Jurkat, Clone E6-1 (cell line): ENCODE data around the gene SLC41A2. TPM values are rescaled to one million over a fixed set of nuclear protein-coding genes. Genes with fewer than 3 reads are reported as not detected.
"Not testable (repeated sequence)": the region's sequence is repeated elsewhere in the genome, so short reads cannot be mapped to it uniquely, and the experiment has no call there.

Experiments used
- DNase-seq: peaks from one replicate; pipeline ENCODE4 v3.0.0-alpha.2; 2011; ENCODE audit warnings: low read depth, low spot score
- H3K4me3 ChIP-seq: 2 replicates; pipeline ENCODE4 v1.5.1; 2011; ENCODE audit warnings: mild to moderate bottlenecking, low read length, control low read depth, moderate library complexity
- polyA plus RNA-seq: library from polyadenylated mRNA; unstranded; fragments of >200 nt; gene quantifications from one replicate; pipeline ENCODE4 v1.2.1, GENCODE V29; 2012; ENCODE audit warnings: missing spikeins; ENCODE audit not compliant: insufficient read length, insufficient read depth

The SLC41A2 gene
- 1.7 TPM for polyA plus RNA-seq

GRCh38 chr12:104958001-104958804, at the start of gene SLC41A2:
SLC41A2 (minus strand) TSS chr12:104958290; CDS start chr12:104928527, 29,763 bp downstream.
- H3K4me3 ChIP-seq: peak within 1 kb of the TSS; percentile 71
- peak; percentile 32 for DNase-seq

- H3K4me3 ChIP-seq: no peak overlapping the region
- DNase-seq: no peak
Observed at GRCh38 chr12:105001476-105001875, 43.4 kb upstream of the SLC41A2 start.

- no peak overlapping the region for H3K4me3 ChIP-seq
- DNase-seq: no peak
Observed at GRCh38 chr12:104999347-104999685, 41.2 kb upstream of the SLC41A2 start.

GRCh38 chr12:104998423-104999346, 40.6 kb upstream of the SLC41A2 start:
- peak; percentile 80 for DNase-seq

GRCh38 chr12:104997541-104997940, 39.5 kb upstream of the SLC41A2 start:
- H3K4me3 ChIP-seq: no peak overlapping the region
- DNase-seq: no peak

More at GRCh38 chr12:104998423-104999346, 40.6 kb upstream of the SLC41A2 start:
- no peak overlapping the region for H3K4me3 ChIP-seq

GRCh38 chr12:104994336-104994735, 36.2 kb upstream of the SLC41A2 start:
- H3K4me3 ChIP-seq: no peak overlapping the region
- DNase-seq: no peak

GRCh38 chr12:104991565-104992128, 33.6 kb upstream of the SLC41A2 start:
- no peak for DNase-seq
- no peak overlapping the region for H3K4me3 ChIP-seq

- DNase-seq: no peak
- no peak overlapping the region for H3K4me3 ChIP-seq
Observed at GRCh38 chr12:104990950-104991349, 32.9 kb upstream of the SLC41A2 start.

- peak within 1 kb of the TSS; percentile 65 for H3K4me3 ChIP-seq
- peak; percentile 75 for DNase-seq
Observed at GRCh38 chr12:104986022-104986941, 28.2 kb upstream of the SLC41A2 start, which contains the start of gene NOPCHAP1. NOPCHAP1 (plus strand) TSS chr12:104986316; CDS start chr12:104986353, 37 bp downstream.

GRCh38 chr12:104985206-104985605, 27.1 kb upstream of the SLC41A2 start:
- no peak for DNase-seq
- no peak overlapping the region for H3K4me3 ChIP-seq

- not testable (repeated sequence) for DNase-seq, H3K4me3 ChIP-seq
Observed at GRCh38 chr12:104977688-104978087, 19.6 kb upstream of the SLC41A2 start.

- H3K4me3 ChIP-seq: no peak overlapping the region
- no peak for DNase-seq
Observed at GRCh38 chr12:104976703-104977102, 18.6 kb upstream of the SLC41A2 start.

GRCh38 chr12:104975587-104976343, 17.7 kb upstream of the SLC41A2 start:
- no peak for DNase-seq
- no peak overlapping the region for H3K4me3 ChIP-seq

GRCh38 chr12:104974626-104975290, 16.7 kb upstream of the SLC41A2 start:
- no peak for DNase-seq
- no peak overlapping the region for H3K4me3 ChIP-seq

- DNase-seq: no peak
- no peak overlapping the region for H3K4me3 ChIP-seq
Observed at GRCh38 chr12:104973250-104973649, 15.2 kb upstream of the SLC41A2 start.

- H3K4me3 ChIP-seq: no peak overlapping the region
- no peak for DNase-seq
Observed at GRCh38 chr12:104971306-104971705, 13.2 kb upstream of the SLC41A2 start.

GRCh38 chr12:104969343-104969742, 11.3 kb upstream of the SLC41A2 start:
- no peak for DNase-seq
- H3K4me3 ChIP-seq: no peak overlapping the region
